OCI-LY1 (cell line): ENCODE results near the gene TMEM242.

Source experiments
- EZH2 ChIP-seq: fragments of 200-600 bp; sonication (generic), shearing (Covaris generic); IDR thresholded peaks from 2 replicates; pipeline ENCODE4 v1.8.0; 2017; ENCODE audit warnings: borderline replicate concordance, mixed run types, mild to moderate bottlenecking, antibody characterized with exemption, low read length, moderate library complexity, mixed read lengths
- TF ChIP-seq, protein P1 (sequence below): fragments of 200-600 bp; sonication (generic), shearing (Covaris generic); IDR thresholded peaks from 2 replicates; pipeline ENCODE4 v1.5.1; 2017; ENCODE audit warnings: mild to moderate bottlenecking, antibody characterized with exemption, low read length, moderate library complexity, mixed read lengths

- TF ChIP-seq, protein P1, sequence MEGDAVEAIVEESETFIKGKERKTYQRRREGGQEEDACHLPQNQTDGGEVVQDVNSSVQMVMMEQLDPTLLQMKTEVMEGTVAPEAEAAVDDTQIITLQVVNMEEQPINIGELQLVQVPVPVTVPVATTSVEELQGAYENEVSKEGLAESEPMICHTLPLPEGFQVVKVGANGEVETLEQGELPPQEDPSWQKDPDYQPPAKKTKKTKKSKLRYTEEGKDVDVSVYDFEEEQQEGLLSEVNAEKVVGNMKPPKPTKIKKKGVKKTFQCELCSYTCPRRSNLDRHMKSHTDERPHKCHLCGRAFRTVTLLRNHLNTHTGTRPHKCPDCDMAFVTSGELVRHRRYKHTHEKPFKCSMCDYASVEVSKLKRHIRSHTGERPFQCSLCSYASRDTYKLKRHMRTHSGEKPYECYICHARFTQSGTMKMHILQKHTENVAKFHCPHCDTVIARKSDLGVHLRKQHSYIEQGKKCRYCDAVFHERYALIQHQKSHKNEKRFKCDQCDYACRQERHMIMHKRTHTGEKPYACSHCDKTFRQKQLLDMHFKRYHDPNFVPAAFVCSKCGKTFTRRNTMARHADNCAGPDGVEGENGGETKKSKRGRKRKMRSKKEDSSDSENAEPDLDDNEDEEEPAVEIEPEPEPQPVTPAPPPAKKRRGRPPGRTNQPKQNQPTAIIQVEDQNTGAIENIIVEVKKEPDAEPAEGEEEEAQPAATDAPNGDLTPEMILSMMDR: no peak
- TF ChIP-seq EZH2: no peak
Measured at GRCh38 chr6:157242791-157243190, 80.5 kb downstream of the TMEM242 start.
